ENCODE results near the gene CFAP92. TPM values are rescaled to one million over a fixed set of nuclear protein-coding genes. Genes with fewer than 3 reads are reported as not detected.

CFAP92 gene
- total RNA-seq, 1 experiment from 2014 or later, result 0.92 TPM

- H2BK5ac ChIP-seq (ENCODE audit: insufficient read length, low read length), result no peak overlapping the region
- no peak overlapping the region for H3K4me3 Mint-ChIP-seq
- H3K9ac ChIP-seq (ENCODE audit: extremely low read depth, insufficient read length, low read length), result no peak overlapping the region
- H3K9me3 ChIP-seq (ENCODE audit: control insufficient read depth, low read depth, low read length), result no peaks in the 10 kb centered on the region
- no peaks in the 10 kb centered on the region for H3K4me1 ChIP-seq (ENCODE audit: insufficient read depth, low read length)
- H3K27ac ChIP-seq (ENCODE audit: insufficient read length, low read depth, low read length), result no peak overlapping the region
- peaks cover 23% of the 10 kb centered on the region for H3K27me3 Mint-ChIP-seq (ENCODE audit: low read depth)
- no peaks in the 10 kb centered on the region for H4K20me1 ChIP-seq (ENCODE audit: control insufficient read depth, insufficient read depth, insufficient read length)
- H2BK20ac ChIP-seq (ENCODE audit: low read depth, low read length, poor library complexity, severe bottlenecking), result no peak overlapping the region
- peaks cover 9% of the 10 kb centered on the region for H3K23me2 ChIP-seq (ENCODE audit: insufficient read length, low read depth, low read length, poor library complexity, severe bottlenecking)
- no peak overlapping the region for H3K23ac ChIP-seq (ENCODE audit: insufficient read length, low read depth, low read length)
- no peak for TF ChIP-seq CTCF (conservative IDR thresholded peaks at IDR 0.05)
- no peak overlapping the region for H2BK15ac ChIP-seq (ENCODE audit: low read depth, low read length)
- no peaks in the 10 kb centered on the region for H3K27me3 ChIP-seq (ENCODE audit: insufficient read depth, low read length)
- H2AFZ ChIP-seq (ENCODE audit: low read length), result no peak overlapping the region
- no CpG with 5 or more reads among the region's 3 CpGs for WGBS (ENCODE audit: extremely low coverage, insufficient read length, low lambda C conversion rate)
- H3K56ac ChIP-seq (ENCODE audit: insufficient read length, low read depth, low read length), result no peak overlapping the region
- H2BK120ac ChIP-seq (ENCODE audit: low read depth, low read length, poor library complexity, severe bottlenecking), result no peak overlapping the region
- H3K4me2 ChIP-seq (ENCODE audit: insufficient read depth, insufficient read length, low read length), result no peak overlapping the region
- H3K4me1 Mint-ChIP-seq, result peaks cover 21% of the 10 kb centered on the region in 2 experiments
- no peak for DNase-seq
- no peak overlapping the region for H4K91ac ChIP-seq (ENCODE audit: insufficient read length, low read depth, low read length)
- H3K18ac ChIP-seq (ENCODE audit: insufficient read length, low read depth, low read length), result no peak overlapping the region
- no peak overlapping the region for H3T11ph ChIP-seq (ENCODE audit: low read length)
- no peak overlapping the region for H3K4ac ChIP-seq (ENCODE audit: low read depth, low read length)
- no peak overlapping the region for H3K27ac Mint-ChIP-seq
- no peak overlapping the region for H2BK12ac ChIP-seq (ENCODE audit: insufficient read length, low read depth, low read length)
- no peak overlapping the region for H3K14ac ChIP-seq (ENCODE audit: insufficient read depth, low read length)
- no peak overlapping the region for H4K8ac ChIP-seq (replicated peaks; ENCODE audit: insufficient read length, low read depth, low read length)
- no peak overlapping the region for H4K5ac ChIP-seq (ENCODE audit: insufficient read length, low read depth, low read length)
- H3K79me1 ChIP-seq (ENCODE audit: insufficient read depth, low read depth, low read length, poor library complexity, severe bottlenecking), result no peaks in the 10 kb centered on the region
- peaks cover 0 to 5% (median 0%) of the 10 kb centered on the region in 3 experiments; a peak in 2 of 7 replicates for H3K36me3 Mint-ChIP-seq (ENCODE audit: insufficient read depth in 1 of 3, low read depth in 3 of 3)
- no peaks in the 10 kb centered on the region for H3K9me3 Mint-ChIP-seq
- H2AK5ac ChIP-seq (ENCODE audit: insufficient read length, low read length), result no peak overlapping the region
- no peaks in the 10 kb centered on the region for H3K79me2 ChIP-seq (ENCODE audit: insufficient read depth, low read length)
Observed at GRCh38 chr3:128874481-128875180, 119.2 kb downstream of the CFAP92 start.
